ENCODE measurements around the gene MYF5. TPM values are rescaled to one million over a fixed set of nuclear protein-coding genes. Genes with fewer than 3 reads are reported as not detected.

Gene MYF5
- polyA plus RNA-seq, 1 of the 3 experiments (the other 2 are of a cell fraction), result not detected

DNA sequence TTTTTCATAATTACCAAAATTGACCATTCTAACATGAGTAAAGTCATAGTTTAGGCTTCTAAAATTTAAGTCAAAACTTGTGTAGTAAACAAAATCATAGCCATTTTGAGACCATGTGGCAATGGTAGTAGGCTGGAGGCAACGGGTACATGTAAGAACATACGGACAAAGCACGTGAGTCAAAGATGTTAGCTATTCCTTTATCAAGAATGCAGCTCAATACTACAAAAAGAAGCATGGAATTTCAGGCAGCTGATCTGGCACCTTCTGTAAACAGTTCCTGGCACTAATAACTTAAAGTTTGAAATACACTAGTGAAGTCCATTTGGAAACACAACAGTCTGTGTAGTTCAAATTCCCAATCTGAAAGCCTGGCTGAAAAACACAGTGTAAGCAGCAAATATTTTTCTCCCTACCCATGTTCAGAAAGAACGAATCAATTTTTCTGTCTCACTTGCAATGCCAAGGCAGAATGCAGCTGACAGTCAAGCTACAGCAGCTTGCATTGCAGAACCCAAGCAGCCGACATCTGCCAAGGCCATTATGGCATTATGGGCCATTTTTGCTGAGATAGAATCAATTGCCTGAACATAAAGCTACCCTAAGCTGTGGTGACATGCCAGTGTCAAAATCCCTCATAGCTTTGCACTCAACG, 29.3 kb downstream of the MYF5 start (continued):
- TF ChIP-seq, protein P1, sequence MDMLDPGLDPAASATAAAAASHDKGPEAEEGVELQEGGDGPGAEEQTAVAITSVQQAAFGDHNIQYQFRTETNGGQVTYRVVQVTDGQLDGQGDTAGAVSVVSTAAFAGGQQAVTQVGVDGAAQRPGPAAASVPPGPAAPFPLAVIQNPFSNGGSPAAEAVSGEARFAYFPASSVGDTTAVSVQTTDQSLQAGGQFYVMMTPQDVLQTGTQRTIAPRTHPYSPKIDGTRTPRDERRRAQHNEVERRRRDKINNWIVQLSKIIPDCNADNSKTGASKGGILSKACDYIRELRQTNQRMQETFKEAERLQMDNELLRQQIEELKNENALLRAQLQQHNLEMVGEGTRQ (IDR thresholded peaks at IDR 0.05; ENCODE audit: borderline replicate concordance, low read depth, low read length), result no peak
- TF ChIP-seq JUND (IDR thresholded peaks at IDR 0.05) (no peak), FOXJ3 (CRISPR knock-in tag; IDR thresholded peaks at IDR 0.05) (no peak), RXRA (IDR thresholded peaks at IDR 0.05; ENCODE audit: borderline replicate concordance, low read depth) (no peak), RAD21 (IDR thresholded peaks at IDR 0.05; ENCODE audit: low read length) (no peak), TEAD4 (IDR thresholded peaks at IDR 0.05; ENCODE audit: borderline replicate concordance, insufficient read depth) (no peak), YY1 (IDR thresholded peaks at IDR 0.05; ENCODE audit: low read depth) (no peak), NFIC (IDR thresholded peaks at IDR 0.05; ENCODE audit: borderline replicate concordance) (no peak), RFX5 (IDR thresholded peaks at IDR 0.05; ENCODE audit: low read length) (no peak), SIN3A (IDR thresholded peaks at IDR 0.05; ENCODE audit: borderline replicate concordance, low read depth, low read length) (no peak), RCOR1 (IDR thresholded peaks at IDR 0.05; ENCODE audit: low read length) (no peak), FOSL2 (IDR thresholded peaks at IDR 0.05; ENCODE audit: borderline replicate concordance, low read depth) (no peak), SMC3 (IDR thresholded peaks at IDR 0.05; ENCODE audit: low read depth, low read length) (no peak)
- TF ChIP-seq, protein P2, sequence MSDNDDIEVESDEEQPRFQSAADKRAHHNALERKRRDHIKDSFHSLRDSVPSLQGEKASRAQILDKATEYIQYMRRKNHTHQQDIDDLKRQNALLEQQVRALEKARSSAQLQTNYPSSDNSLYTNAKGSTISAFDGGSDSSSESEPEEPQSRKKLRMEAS (IDR thresholded peaks at IDR 0.05; ENCODE audit: low read depth), result no peak

DNA sequence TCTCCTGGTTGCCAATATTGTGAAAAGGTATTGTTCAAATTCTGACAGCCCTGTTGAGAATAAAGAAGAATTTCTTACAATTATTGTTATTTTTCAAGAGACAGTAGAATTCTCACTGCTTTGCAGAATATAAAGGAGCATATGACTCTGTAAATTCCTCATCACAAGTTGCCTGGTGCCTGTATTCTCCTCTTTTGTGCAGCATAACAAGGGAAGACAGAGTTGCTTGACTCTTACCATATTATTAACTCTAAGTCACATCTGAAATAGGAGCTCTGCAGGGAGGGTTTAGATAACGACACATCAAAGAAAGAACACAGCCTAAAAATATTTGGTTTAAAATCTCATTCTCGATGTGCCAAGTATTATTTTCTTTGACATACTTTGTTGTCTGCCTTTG, 31.1 kb downstream of the MYF5 start:
- H3K9me3 ChIP-seq, result no peaks in the 10 kb centered on the region
- DNase-seq, result no peak
- H3K36me3 ChIP-seq (replicated peaks in 1 of 2; ENCODE audit: control insufficient read depth in 1 of 2, insufficient read depth in 2 of 2, low read length in 1 of 2), result no peaks in the 10 kb centered on the region
- TF ChIP-seq TAF1 (IDR thresholded peaks at IDR 0.05; ENCODE audit: borderline replicate concordance, low read depth, low read length) (no peak), TCF12 (IDR thresholded peaks at IDR 0.05) (no peak), RCOR1 (IDR thresholded peaks at IDR 0.05; ENCODE audit: low read length) (no peak), YY1 (IDR thresholded peaks at IDR 0.05; ENCODE audit: low read depth) (no peak)
- TF ChIP-seq, protein P3, sequence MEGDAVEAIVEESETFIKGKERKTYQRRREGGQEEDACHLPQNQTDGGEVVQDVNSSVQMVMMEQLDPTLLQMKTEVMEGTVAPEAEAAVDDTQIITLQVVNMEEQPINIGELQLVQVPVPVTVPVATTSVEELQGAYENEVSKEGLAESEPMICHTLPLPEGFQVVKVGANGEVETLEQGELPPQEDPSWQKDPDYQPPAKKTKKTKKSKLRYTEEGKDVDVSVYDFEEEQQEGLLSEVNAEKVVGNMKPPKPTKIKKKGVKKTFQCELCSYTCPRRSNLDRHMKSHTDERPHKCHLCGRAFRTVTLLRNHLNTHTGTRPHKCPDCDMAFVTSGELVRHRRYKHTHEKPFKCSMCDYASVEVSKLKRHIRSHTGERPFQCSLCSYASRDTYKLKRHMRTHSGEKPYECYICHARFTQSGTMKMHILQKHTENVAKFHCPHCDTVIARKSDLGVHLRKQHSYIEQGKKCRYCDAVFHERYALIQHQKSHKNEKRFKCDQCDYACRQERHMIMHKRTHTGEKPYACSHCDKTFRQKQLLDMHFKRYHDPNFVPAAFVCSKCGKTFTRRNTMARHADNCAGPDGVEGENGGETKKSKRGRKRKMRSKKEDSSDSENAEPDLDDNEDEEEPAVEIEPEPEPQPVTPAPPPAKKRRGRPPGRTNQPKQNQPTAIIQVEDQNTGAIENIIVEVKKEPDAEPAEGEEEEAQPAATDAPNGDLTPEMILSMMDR (IDR thresholded peaks at IDR 0.05), result no peak
- TF ChIP-seq, protein P4, sequence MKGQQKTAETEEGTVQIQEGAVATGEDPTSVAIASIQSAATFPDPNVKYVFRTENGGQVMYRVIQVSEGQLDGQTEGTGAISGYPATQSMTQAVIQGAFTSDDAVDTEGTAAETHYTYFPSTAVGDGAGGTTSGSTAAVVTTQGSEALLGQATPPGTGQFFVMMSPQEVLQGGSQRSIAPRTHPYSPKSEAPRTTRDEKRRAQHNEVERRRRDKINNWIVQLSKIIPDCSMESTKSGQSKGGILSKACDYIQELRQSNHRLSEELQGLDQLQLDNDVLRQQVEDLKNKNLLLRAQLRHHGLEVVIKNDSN (IDR thresholded peaks at IDR 0.05; ENCODE audit: borderline replicate concordance, low read depth), result no peak
- H2AFZ ChIP-seq (ENCODE audit: low read depth), result no peak overlapping the region
- WGBS (ENCODE audit: low lambda C conversion rate), result 0% methylated on average over 2 of the region's 2 CpGs
- no peak overlapping the region for H3K4me3 ChIP-seq (ENCODE audit: low read depth in 2 of 2, low read length in 1 of 2)
- H3K9me2 ChIP-seq, result no peaks in the 10 kb centered on the region
- H4K20me1 ChIP-seq (ENCODE audit: insufficient read depth), result no peaks in the 10 kb centered on the region
- H3K4me1 ChIP-seq (ENCODE audit: control insufficient read depth in 1 of 2, insufficient read depth in 2 of 2, low read depth in 1 of 2, low read length in 1 of 2), result no peaks in the 10 kb centered on the region
- ChIA-PET CTCF (no interaction called here), POLR2A (no interaction called here)
- H3K79me2 ChIP-seq (ENCODE audit: insufficient read depth), result no peaks in the 10 kb centered on the region
- no peak overlapping the region for H3K4me2 ChIP-seq
- H3F3A ChIP-seq (replicated peaks; ENCODE audit: insufficient read depth), result no peaks in the 10 kb centered on the region
- no peak overlapping the region for H3K9ac ChIP-seq
- no peak overlapping the region for H3K27ac ChIP-seq (ENCODE audit: low read depth in 2 of 2, low read length in 1 of 2)
- H3K27me3 ChIP-seq (ENCODE audit: insufficient read depth), result peaks cover 8% of the 10 kb centered on the region; the same call in 1 of the 2 replicates
